Left kidney (tissue), 2 donors: ENCODE data around the gene UQCRFS1. TPM values are rescaled to one million over a fixed set of nuclear protein-coding genes. Genes with fewer than 3 reads are reported as not detected.
"Not testable (repeated sequence)": the region's sequence is repeated elsewhere in the genome, so short reads cannot be mapped to it uniquely, and the experiment has no call there.

Experiments used
- DNase-seq: peaks from one replicate; pipeline ENCODE4 v3.0.0-alpha.2; 2013
- polyA plus RNA-seq: library from polyadenylated mRNA; unstranded; fragments of 120-200 nt; gene quantifications from one replicate; pipeline ENCODE4 v1.2.1, GENCODE V29; 2013; ENCODE audit not compliant: insufficient read length

UQCRFS1 gene
- polyA plus RNA-seq, 1 donor = 32.9 TPM

- DNase-seq = no peak
Observed at GRCh38 chr19:29216021-29216420, 3.1 kb upstream of the UQCRFS1 start.

GRCh38 chr19:29215322-29215845 lies 2.4 kb upstream of the UQCRFS1 start:
- no peak for DNase-seq

GRCh38 chr19:29214411-29214810 lies 1.5 kb upstream of the UQCRFS1 start:
- DNase-seq = no peak

GRCh38 chr19:29212356-29212647 lies 649 bp downstream of the UQCRFS1 start:
- DNase-seq = no peak

GRCh38 chr19:29211562-29212355 lies 1.2 kb downstream of the UQCRFS1 start:
- peak; percentile 14 for DNase-seq

- DNase-seq = not testable (repeated sequence)
Observed at GRCh38 chr19:29211041-29211440, 1.9 kb downstream of the UQCRFS1 start.

GRCh38 chr19:29210502-29210901 lies 2.4 kb downstream of the UQCRFS1 start:
- DNase-seq = not testable (repeated sequence)

- not testable (repeated sequence) for DNase-seq
Observed at GRCh38 chr19:29207403-29208187, 5.4 kb downstream of the UQCRFS1 start.

GRCh38 chr19:29206453-29206852 lies 6.5 kb downstream of the UQCRFS1 start:
- DNase-seq = no peak

GRCh38 chr19:29202281-29202680 lies 10.7 kb downstream of the UQCRFS1 start:
- DNase-seq = no peak

- DNase-seq = no peak
Observed at GRCh38 chr19:29201855-29202254, 11.1 kb downstream of the UQCRFS1 start.

- no peak for DNase-seq
Observed at GRCh38 chr19:29194658-29195057, 18.3 kb downstream of the UQCRFS1 start.

- no peak for DNase-seq
Observed at GRCh38 chr19:29193155-29193554, 19.8 kb downstream of the UQCRFS1 start.

GRCh38 chr19:29191005-29191404 lies 21.9 kb downstream of the UQCRFS1 start:
- no peak for DNase-seq

- DNase-seq = no peak
Observed at GRCh38 chr19:29189033-29189360, 24.0 kb downstream of the UQCRFS1 start.

GRCh38 chr19:29188289-29189032 lies 24.5 kb downstream of the UQCRFS1 start:
- DNase-seq = no peak

GRCh38 chr19:29187676-29188075 lies 25.3 kb downstream of the UQCRFS1 start:
- DNase-seq = no peak

GRCh38 chr19:29185427-29185826 lies 27.5 kb downstream of the UQCRFS1 start:
- no peak for DNase-seq

GRCh38 chr19:29176981-29177754 lies 35.8 kb downstream of the UQCRFS1 start:
- DNase-seq = no peak

- no peak for DNase-seq
Observed at GRCh38 chr19:29173896-29174295, 39.1 kb downstream of the UQCRFS1 start.

- DNase-seq = no peak
Observed at GRCh38 chr19:29172302-29172701, 40.6 kb downstream of the UQCRFS1 start.

GRCh38 chr19:29171525-29171924 lies 41.4 kb downstream of the UQCRFS1 start:
- DNase-seq = no peak
